Mucosa of stomach (tissue), 1 donor: Measurements from ENCODE around the gene ADCY9.

Source experiments
- H3K27me3 ChIP-seq: one replicate; pipeline ENCODE4 v1.7.0; 2013; ENCODE audit warnings: mild to moderate bottlenecking, low read length; ENCODE audit not compliant: control insufficient read depth, insufficient read depth
- H3K36me3 ChIP-seq: one replicate; pipeline ENCODE4 v1.7.0; 2013; ENCODE audit warnings: low read length; ENCODE audit not compliant: control insufficient read depth, insufficient read depth
- H3K4me1 ChIP-seq: one replicate; pipeline ENCODE4 v1.7.0; 2013; ENCODE audit warnings: mild to moderate bottlenecking, low read length; ENCODE audit not compliant: control insufficient read depth, insufficient read depth
- H3K4me3 ChIP-seq: one replicate; pipeline ENCODE4 v1.7.0; 2013; ENCODE audit warnings: low read length
- H3K9ac ChIP-seq: one replicate; pipeline ENCODE4 v1.7.0; 2013; ENCODE audit warnings: mild to moderate bottlenecking, low read length, moderate library complexity
- H3K9me3 ChIP-seq: one replicate; pipeline ENCODE4 v1.7.0; 2013; ENCODE audit warnings: mild to moderate bottlenecking, low read length, moderate library complexity; ENCODE audit not compliant: control insufficient read depth
- donor health status: Pancreatic carcinoma.

Gene ADCY9

DNA sequence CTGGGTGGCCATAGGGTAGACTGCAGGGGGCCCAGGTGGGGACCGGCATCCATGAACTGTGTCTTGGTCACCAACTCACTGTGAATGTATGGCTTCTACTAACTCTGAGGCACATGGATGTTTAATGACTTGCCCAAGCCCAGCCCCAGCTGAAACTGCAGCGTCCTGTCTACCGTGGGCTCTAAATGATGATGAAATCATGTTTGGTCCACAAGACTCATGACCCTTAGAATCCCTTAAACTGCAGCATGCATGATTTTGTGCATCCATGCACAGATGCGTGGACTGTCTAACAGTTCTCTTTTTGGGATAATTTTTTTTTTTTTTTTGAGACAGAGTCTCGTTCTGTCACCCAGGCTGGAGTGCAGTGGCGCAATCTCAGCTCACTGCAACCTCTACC lies 203.3 kb downstream of the ADCY9 start:
- no peaks in the 10 kb centered on the region for H3K4me1 ChIP-seq
- no peak overlapping the region for H3K4me3 ChIP-seq
- H3K36me3 ChIP-seq = no peaks in the 10 kb centered on the region
- H3K9ac ChIP-seq = no peak overlapping the region
- H3K27me3 ChIP-seq = no peaks in the 10 kb centered on the region
- H3K9me3 ChIP-seq = no peaks in the 10 kb centered on the region
